Astrocyte (in vitro differentiated cells and primary cell): ENCODE data around the gene MAGI1.

Experiments used
- EZH2 ChIP-seq: IDR thresholded peaks from 2 replicates; pipeline ENCODE4 v1.6.1; 2012; ENCODE audit warnings: mild to moderate bottlenecking, low read length, inconsistent platforms; ENCODE audit not compliant: insufficient read depth
- TF ChIP-seq, protein P1 (sequence below): IDR thresholded peaks from 2 replicates; pipeline ENCODE4 v1.5.1; 2011; ENCODE audit warnings: low read depth, mild to moderate bottlenecking, inconsistent platforms, low read length, moderate library complexity; ENCODE audit not compliant: insufficient read depth

DNA sequence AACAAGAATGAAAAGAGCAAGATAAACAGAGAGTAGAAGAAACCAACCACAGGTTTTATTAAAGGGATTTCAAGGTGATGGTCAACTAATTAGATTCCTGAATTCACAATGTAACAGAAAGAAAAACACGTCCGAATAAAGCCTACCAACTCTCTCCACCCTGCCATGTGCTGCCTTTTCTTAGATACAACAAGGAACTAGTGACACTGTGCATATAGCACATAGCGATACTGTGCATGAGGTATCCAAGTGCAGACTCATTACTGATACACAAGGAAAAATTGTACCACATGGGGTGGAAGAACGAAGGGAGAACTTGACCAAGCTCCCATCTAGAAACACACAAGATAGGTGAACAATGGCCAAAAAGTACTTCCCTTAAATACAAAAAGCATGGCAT is 154.6 kb downstream of the MAGI1 start:
- no peak for TF ChIP-seq EZH2
- TF ChIP-seq, protein P1, sequence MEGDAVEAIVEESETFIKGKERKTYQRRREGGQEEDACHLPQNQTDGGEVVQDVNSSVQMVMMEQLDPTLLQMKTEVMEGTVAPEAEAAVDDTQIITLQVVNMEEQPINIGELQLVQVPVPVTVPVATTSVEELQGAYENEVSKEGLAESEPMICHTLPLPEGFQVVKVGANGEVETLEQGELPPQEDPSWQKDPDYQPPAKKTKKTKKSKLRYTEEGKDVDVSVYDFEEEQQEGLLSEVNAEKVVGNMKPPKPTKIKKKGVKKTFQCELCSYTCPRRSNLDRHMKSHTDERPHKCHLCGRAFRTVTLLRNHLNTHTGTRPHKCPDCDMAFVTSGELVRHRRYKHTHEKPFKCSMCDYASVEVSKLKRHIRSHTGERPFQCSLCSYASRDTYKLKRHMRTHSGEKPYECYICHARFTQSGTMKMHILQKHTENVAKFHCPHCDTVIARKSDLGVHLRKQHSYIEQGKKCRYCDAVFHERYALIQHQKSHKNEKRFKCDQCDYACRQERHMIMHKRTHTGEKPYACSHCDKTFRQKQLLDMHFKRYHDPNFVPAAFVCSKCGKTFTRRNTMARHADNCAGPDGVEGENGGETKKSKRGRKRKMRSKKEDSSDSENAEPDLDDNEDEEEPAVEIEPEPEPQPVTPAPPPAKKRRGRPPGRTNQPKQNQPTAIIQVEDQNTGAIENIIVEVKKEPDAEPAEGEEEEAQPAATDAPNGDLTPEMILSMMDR = no peak
